A549 (cell line): ENCODE data around the gene LILRA1.

Experiments
- CTCF ChIP-seq: fragments of >200 bp; sonication (Bioruptor Twin); formaldehyde crosslinking; IDR thresholded peaks from 3 replicates; pipeline ENCODE4 v1.5.1; 2016
- RFX5 ChIP-seq: fragments of 450-650 bp; IDR thresholded peaks from 2 replicates; pipeline ENCODE4 v1.7.1; 2014; ENCODE audit warnings: antibody characterized with exemption, mild to moderate bottlenecking, moderate library complexity

DNA sequence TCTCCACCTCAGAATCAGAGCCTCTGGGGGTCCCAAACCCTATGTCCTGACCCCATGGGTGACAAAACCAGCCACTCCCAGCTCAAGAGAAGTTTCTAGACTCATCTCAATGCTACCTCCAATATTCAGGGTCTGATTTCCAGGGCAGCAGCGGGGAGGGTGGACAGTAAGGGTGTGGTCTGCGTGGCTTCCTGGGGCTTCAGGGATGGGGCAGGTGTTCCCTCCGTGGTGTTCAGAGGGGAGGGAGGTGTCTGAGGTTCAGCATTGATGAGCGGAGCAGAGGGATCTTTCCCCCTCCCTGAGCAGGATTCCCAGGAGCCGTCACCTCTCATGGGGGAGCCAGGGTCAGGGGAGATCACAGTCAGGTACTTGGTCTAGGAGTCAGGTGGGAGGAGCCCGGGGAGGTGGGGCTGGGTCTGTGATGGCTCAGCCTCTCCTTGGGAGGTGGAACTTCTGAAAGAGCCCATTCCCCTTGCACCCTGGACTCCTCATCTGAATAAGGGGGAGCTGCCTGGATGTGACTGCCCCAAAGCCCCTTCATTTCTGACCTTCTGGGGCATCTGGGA is 16.9 kb upstream of the LILRA1 start:
- TF ChIP-seq RFX5 (no peak), CTCF (no peak)
